Measurements from ENCODE around the gene GJA3.
A peak's percentile ranks its signal among the peaks of the same experiment; 100 is the strongest.

GJA3 gene

DNA sequence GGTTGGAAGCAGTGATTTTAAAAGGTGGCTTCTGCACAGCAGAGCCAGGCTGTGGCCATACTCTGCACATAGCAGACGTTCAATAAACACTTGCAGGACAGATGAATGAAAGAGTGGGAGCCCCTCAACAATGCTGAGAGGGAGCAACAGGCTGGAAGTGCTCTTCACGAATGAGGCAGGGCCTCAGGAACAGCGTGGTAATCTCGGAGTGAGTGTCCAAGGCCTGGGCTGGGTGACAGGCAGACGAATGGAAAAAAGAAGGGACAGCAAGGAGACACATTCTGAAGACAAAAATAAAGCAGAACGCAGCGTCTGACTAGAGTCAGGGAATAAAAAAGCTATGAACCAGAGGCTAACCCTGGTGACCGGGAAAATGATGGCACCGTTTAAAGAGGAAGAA lies 11.1 kb downstream of the GJA3 start:
- Mint-ChIP-seq H3K27ac (no peak overlapping the region), H3K9me3 (no peaks in the 10 kb centered on the region), H3K27me3 (peaks cover 41% of the 10 kb centered on the region), H3K36me3 (ENCODE audit: low read depth) (no peaks in the 10 kb centered on the region), H3K4me1 (ENCODE audit: low read depth) (no peaks in the 10 kb centered on the region), H3K4me3 (no peak overlapping the region)
- DNase-seq: no peak

DNA sequence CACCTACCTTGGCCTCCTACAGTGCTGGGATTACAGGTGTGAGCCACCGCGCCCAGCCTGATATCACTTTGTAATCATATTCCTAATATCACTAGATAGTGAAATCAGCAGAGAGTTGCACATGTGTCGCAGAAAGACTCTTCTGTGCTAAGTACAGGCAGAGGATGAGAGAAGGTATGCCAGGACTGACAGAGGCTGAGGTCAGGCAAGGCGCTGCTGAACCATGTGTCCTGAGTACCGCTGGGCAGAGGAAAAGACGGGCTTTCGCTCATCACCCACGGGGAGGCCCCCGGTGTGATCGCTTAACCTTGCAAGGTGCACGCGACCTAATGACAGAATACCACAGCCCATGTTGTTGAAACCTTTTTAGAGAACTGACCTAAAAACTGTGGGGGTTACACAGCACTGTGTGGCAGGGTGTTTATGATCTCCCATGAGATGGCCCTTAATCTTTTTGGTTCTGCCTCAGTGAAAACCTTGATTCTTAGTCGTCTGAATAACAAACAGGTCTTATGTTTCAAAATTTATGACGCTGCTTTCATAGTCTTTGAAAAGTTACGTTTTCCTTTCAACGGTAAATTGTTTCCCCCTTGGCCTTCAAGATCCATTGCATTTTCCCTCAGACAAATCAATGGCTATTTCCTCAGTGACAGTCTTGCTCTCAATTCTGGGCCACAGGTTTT lies 12.2 kb downstream of the GJA3 start:
- Mint-ChIP-seq H3K27ac (no peak overlapping the region), H3K9me3 (no peaks in the 10 kb centered on the region), H3K27me3 (peaks cover 46% of the 10 kb centered on the region), H3K4me3 (no peak overlapping the region), H3K4me1 (ENCODE audit: low read depth) (no peaks in the 10 kb centered on the region), H3K36me3 (ENCODE audit: low read depth) (no peaks in the 10 kb centered on the region)
- DNase-seq: no peak

DNA sequence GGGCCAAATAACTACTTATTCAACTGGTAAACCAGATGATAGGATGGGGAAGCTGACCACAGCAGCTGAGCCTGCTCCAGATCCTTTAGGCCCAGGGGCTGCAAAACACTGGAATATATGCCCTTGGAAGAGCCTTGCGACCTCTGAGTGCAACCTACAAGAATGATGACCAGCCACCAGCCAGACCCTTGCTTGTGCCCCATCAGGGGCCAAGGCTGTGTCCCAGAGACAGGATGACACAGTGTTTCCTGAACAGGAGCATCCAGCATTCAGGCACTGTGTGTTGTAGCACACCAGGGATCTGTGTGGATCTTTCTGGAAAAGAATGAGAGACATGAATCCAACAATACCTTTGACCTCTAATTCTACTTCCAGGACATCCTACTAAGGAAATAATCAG lies 14.5 kb downstream of the GJA3 start:
- Mint-ChIP-seq H3K27me3 (peaks cover 59% of the 10 kb centered on the region), H3K4me3 (no peak overlapping the region), H3K27ac (no peak overlapping the region), H3K9me3 (no peaks in the 10 kb centered on the region), H3K4me1 (ENCODE audit: low read depth) (peaks cover 1% of the 10 kb centered on the region), H3K36me3 (ENCODE audit: low read depth) (no peaks in the 10 kb centered on the region)
- DNase-seq: no peak

DNA sequence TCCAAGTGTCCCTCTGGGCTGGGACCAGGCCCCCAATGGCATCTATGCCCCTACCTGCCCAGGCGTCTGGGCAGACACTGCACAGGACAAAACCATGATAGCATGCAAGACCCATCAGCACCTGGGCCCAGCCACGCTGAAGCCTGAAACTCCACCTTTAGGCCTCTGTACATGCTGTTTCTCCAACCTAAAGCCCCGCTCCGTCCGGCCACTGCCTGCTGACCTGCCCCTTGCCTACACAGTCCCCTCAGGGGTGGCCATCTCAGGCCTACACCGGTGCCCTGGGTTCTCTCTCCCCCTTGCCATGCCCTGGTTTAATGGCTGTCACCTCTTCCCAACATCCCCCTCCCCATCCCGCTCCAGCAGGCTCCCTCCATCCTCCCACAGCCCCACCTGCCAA lies 15.3 kb downstream of the GJA3 start:
- Mint-ChIP-seq H3K9me3 (no peaks in the 10 kb centered on the region), H3K4me3 (no peak overlapping the region), H3K27ac (no peak overlapping the region), H3K36me3 (ENCODE audit: low read depth) (no peaks in the 10 kb centered on the region), H3K4me1 (ENCODE audit: low read depth) (peaks cover 1% of the 10 kb centered on the region), H3K27me3 (peaks cover 63% of the 10 kb centered on the region)
- DNase-seq: no peak

DNA sequence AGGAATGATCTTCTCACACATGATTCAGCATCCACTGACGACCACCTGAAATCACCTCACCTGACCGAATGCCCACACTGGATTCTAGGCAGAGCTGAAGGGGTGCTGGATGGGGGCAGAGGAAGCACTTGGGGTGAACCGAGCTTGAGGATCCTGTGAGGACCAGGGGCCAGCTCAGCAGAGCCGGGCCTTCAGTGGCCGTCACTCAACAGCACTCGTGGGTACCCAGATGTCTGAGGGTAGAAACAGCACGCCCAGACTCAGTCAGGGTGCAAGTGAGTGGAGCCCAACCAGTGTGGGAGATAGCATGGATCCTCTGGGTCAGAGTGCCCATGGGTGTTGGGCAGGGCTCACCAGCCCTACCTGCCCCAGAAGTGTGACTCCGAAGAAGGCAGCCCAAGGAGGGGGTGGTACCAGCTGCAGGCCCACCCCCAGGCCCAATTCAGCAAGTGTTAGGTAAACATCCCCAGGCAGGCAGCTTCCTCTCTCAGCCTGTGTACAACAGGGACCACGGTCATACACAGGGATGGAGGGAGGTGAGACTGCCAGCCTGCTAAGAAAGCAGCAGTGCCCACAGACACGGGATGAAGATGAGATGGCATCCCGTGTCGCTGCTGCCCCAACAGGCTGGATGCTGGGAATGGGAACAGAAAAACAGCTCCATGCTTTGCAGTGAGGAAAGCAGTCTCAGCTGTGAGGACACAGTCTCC lies 16.6 kb downstream of the GJA3 start:
- DNase-seq: no peak
- peaks cover 1% of the 10 kb centered on the region for H3K4me1 Mint-ChIP-seq (ENCODE audit: low read depth)
- H3K27me3 Mint-ChIP-seq: peaks cover 64% of the 10 kb centered on the region
- no peak overlapping the region for H3K27ac Mint-ChIP-seq
- H3K9me3 Mint-ChIP-seq: no peaks in the 10 kb centered on the region
- no peak overlapping the region for H3K4me3 Mint-ChIP-seq
- no peaks in the 10 kb centered on the region for H3K36me3 Mint-ChIP-seq (ENCODE audit: low read depth)

DNA sequence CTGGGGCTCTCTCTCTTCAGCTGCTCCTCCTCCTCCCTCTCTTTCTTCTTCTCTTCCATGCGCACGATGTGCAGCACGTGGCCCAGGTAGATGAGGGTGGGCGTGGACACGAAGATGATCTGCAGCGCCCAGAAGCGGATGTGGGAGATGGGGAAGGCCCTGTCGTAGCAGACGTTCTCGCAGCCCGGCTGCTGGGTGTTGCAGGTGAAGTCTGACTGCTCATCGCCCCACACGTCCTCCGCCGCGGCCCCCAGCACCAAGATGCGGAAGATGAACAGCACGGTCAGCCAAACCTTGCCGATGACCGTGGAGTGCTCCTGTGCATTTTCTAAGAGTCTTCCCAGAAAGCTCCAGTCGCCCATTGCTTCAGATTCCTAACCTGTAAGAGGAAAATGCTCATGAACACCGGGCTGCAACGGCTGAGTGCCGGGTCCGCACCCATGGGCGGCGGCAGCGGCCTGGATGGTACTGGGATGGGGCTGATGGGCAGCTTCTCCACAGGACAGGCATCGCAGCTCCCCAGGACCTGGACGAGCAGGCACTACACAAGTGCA lies 17.8 kb downstream of the GJA3 start:
- H3K4me3 Mint-ChIP-seq: no peak overlapping the region
- peaks cover 1% of the 10 kb centered on the region for H3K4me1 Mint-ChIP-seq (ENCODE audit: low read depth)
- no peak for DNase-seq
- peaks cover 60% of the 10 kb centered on the region for H3K27me3 Mint-ChIP-seq
- no peak overlapping the region for H3K27ac Mint-ChIP-seq
- no peaks in the 10 kb centered on the region for H3K36me3 Mint-ChIP-seq (ENCODE audit: low read depth)
- H3K9me3 Mint-ChIP-seq: no peaks in the 10 kb centered on the region

DNA sequence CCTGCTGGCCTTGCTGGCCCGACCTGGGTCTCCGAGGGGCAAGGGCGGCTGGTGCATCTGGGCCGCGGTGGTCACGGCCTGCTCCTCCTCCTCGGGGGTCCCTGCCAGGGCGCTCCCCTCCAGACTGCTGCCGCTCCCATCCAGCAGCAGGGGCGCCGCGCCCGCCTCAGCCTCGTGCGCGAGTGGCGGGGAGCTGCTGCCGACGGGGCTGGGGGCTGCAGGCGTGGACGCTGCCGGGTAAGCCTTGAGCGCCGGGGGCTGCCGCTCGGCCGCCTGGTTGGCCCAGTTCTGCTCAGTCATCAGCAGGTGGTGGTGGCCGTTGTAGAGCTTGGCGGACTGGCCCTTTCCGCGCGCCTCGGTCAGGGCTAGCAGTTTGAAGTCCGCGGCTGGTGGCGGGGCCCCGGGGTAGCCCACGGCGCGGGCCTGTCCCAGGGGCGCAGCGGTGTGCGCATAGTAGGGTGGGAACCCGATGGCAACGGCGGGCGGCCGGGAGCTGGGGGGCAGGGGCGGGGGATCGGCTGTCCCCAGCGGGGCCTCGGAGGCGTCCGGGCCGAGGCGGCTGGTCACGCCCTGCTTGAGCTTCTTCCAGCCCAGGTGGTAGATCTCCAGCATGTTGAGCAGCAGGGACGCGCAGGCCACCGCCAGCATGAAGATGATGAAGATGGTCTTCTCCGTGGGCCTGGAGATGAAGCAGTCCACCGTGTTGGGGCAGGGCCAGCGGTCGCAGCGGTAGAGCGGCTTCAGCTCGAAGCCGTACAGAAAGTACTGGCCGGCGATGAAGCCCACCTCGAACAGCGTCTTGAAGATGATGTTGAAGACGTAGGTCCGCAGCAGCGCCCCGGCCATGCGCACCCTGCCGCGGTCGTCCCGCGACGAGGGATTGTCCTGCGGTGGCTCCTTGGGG lies 18.6 kb downstream of the GJA3 start:
- no peaks in the 10 kb centered on the region for H3K9me3 Mint-ChIP-seq
- no peak for DNase-seq
- H3K36me3 Mint-ChIP-seq (ENCODE audit: low read depth): no peaks in the 10 kb centered on the region
- H3K27ac Mint-ChIP-seq: no peak overlapping the region
- H3K27me3 Mint-ChIP-seq: peaks cover 60% of the 10 kb centered on the region
- peaks cover 1% of the 10 kb centered on the region for H3K4me1 Mint-ChIP-seq (ENCODE audit: low read depth)
- H3K4me3 Mint-ChIP-seq: no peak overlapping the region

DNA sequence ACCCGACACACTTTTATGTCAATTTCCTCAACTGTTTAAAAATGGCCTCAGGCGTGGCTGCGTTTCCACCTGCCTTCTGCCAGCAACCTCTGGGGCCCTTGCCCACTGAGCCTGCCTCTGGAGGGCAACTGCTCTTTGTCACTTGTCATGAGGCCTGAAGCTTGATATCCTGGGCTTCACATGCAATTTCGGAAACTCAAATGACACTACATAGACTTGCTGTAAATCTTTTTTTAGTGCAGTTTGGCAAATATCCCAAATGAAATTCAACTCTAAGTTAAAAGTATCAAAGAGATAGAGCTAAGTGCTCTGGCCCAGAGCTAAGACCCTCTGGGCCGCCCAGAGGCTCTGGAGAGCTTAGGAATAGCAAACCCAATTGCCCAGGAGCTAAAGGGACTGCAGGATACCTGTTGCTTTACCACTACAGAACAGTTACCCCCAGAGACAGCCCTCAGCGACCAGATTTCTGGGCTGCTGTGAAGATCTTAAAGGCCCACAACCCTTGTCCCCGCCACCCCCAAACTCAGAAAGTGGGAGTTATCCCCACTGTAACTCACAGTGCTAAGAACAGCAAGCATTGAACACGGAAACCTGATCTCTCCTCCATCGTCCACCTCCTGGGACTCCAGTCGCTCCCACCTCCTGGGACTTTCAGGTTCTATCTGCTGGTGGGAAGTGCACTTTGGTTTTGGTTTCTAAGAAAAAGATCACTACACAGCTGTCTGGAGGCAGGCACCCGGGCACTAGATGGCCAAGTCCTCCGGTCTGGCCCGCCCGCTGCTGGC lies 19.4 kb downstream of the GJA3 start:
- Mint-ChIP-seq H3K27ac (no peak overlapping the region), H3K27me3 (peaks cover 63% of the 10 kb centered on the region), H3K36me3 (ENCODE audit: low read depth) (no peaks in the 10 kb centered on the region), H3K4me3 (no peak overlapping the region), H3K4me1 (ENCODE audit: low read depth) (peaks cover 6% of the 10 kb centered on the region), H3K9me3 (no peaks in the 10 kb centered on the region)
- DNase-seq: no peak

DNA sequence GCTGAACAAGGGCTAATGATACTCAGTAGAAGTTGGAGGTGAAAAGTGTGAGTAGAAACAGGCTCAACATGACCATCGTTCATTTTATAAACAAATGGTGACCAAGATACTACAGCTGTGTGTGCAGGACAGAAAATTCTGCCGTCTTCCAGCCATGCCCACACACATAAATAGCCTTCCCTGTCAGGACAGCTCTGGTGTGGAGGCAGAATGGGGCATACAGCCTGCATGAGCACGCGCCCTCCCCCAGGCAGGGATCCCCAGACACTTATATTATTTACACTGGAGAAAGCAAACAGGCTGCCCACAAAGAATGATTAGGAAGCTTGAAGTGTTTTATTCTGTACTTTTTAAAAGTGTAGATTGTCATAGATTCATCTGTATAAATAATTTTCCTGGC lies 20.4 kb downstream of the GJA3 start:
- Mint-ChIP-seq H3K9me3 (no peaks in the 10 kb centered on the region), H3K4me3 (no peak overlapping the region), H3K27ac (no peak overlapping the region), H3K36me3 (ENCODE audit: low read depth) (no peaks in the 10 kb centered on the region), H3K4me1 (ENCODE audit: low read depth) (peaks cover 8% of the 10 kb centered on the region), H3K27me3 (peaks cover 65% of the 10 kb centered on the region)
- DNase-seq: no peak

DNA sequence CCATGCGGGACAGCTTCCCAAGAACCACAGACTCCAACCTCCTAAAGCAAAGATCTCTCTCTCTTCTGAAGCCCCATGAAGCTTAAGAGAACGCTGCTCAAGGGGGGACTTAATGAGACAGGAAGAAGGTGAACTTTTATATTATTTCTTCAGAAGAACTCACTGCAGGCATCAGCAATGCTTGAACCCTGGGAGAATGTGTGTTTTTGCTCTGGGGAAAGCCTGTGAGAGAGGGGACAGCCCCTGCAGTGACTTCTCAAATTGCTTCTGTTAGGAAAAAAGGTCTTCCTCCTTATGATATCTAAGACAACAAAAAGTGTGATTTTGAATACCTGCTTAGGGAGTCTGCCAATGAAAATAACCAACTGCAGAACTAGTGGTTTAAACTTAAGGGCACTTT lies 23.0 kb downstream of the GJA3 start:
- no peak for DNase-seq
- H3K9me3 Mint-ChIP-seq: no peaks in the 10 kb centered on the region
- no peak overlapping the region for H3K27ac Mint-ChIP-seq
- no peaks in the 10 kb centered on the region for H3K36me3 Mint-ChIP-seq (ENCODE audit: low read depth)
- peaks cover 8% of the 10 kb centered on the region for H3K4me1 Mint-ChIP-seq (ENCODE audit: low read depth)
- no peak overlapping the region for H3K4me3 Mint-ChIP-seq
- H3K27me3 Mint-ChIP-seq: peaks cover 64% of the 10 kb centered on the region

DNA sequence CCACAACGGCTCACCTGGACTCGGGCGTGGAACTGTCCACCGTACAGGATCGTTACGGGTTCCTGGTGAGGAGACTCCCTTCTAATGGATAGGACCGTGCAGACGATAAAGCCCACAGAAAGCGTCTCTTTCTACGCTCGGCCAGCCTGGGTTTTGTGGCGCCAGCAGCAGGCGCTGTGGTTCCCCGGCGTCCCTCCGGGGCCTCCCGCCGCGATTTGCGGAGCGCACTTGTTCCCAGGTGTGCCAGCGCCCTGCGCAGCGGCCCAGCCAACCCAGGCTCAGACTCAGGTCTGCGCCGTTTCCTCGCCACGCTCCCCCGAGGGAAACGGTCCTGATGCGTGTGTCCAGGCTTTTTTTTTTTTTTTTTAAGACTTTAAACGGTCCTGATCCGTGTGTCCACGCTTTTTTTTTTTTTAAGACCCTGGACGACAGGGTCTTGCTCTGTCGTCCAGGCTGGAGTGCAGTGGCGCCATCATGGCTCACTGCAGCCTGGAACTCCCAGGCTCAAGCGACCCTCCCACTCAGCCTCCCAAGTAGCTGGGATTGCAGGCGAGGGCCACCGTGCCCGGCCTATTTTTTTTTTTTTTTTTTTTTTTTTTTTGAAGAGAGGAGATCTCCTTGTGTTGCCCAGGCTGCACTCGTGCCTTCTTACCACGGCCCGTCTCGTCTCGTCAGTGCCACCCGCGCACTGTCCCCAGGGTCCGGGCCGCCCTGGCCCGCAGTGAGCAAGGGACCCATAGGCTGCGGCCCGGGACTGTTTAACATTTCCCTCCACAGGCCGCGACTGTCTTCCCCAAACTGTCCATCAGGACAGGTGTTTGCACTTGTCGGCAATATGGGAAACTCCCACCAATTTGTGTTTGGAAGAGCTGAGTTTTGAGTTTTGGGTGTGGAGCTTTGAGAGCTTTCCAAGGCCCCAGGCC lies 23.8 kb downstream of the GJA3 start:
- Mint-ChIP-seq H3K27ac (no peak overlapping the region), H3K4me3 (no peak overlapping the region), H3K4me1 (ENCODE audit: low read depth) (peaks cover 8% of the 10 kb centered on the region), H3K36me3 (ENCODE audit: low read depth) (no peaks in the 10 kb centered on the region), H3K9me3 (no peaks in the 10 kb centered on the region), H3K27me3 (peaks cover 62% of the 10 kb centered on the region)
- peak; percentile 65 for DNase-seq

DNA sequence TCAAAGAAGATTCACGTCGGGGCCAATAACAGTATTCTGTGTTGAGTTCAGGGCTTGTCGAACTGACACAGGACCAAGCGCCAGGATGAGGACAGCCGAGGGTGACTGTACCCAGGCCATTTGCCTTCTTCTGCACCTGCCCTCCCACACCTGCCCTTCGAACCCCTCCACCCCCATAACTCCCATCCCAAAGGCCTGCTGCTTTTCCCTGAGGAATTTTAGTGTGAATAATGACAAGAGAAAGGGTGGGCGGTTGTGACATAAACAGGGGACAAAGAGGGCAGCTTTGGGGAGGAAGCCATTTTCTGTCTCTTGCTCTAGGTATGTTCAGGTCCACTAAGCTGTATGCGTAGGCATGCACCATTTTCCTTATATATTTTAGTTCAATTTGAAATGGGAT lies 26.1 kb downstream of the GJA3 start:
- no peak for DNase-seq
- no peaks in the 10 kb centered on the region for H3K9me3 Mint-ChIP-seq
- no peaks in the 10 kb centered on the region for H3K36me3 Mint-ChIP-seq (ENCODE audit: low read depth)
- H3K4me3 Mint-ChIP-seq: no peak overlapping the region
- H3K27me3 Mint-ChIP-seq: peaks cover 43% of the 10 kb centered on the region
- no peak overlapping the region for H3K27ac Mint-ChIP-seq
- peaks cover 7% of the 10 kb centered on the region for H3K4me1 Mint-ChIP-seq (ENCODE audit: low read depth)

DNA sequence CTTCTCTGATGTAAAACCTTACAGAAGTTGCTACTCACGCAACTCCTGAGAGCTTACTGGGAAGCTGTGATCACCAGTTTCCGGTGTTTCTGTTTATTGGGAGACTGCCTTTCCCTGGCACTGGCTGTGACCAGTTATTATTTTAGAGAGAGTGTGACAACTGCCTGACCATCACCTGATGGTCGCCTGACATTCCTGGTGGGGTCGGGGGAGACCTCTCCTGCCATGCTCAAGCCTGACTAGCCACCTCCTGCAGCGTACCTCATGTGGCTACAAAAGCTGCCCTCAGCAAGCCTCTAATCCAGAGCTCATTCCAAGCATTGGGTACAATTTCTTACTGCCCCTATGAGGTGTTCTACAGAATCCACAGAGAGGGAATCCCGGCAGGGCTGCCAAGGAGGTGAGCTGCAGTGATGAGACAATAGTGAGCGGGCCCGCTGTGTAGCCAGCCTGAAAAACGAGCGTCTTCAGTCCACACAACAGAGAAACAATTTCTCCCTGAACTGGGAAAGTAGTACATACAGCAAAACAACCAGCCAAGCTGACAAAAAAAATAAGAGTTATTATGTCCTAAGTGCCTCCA lies 28.7 kb downstream of the GJA3 start:
- DNase-seq: no peak
- H3K27ac Mint-ChIP-seq: no peak overlapping the region
- no peaks in the 10 kb centered on the region for H3K9me3 Mint-ChIP-seq
- peaks cover 14% of the 10 kb centered on the region for H3K4me1 Mint-ChIP-seq (ENCODE audit: low read depth)
- H3K27me3 Mint-ChIP-seq: peaks cover 37% of the 10 kb centered on the region
- no peaks in the 10 kb centered on the region for H3K36me3 Mint-ChIP-seq (ENCODE audit: low read depth)
- no peak overlapping the region for H3K4me3 Mint-ChIP-seq

Measured in activated T-cell treated with anti-CD3 and anti-CD28 coated beads, Interleukin-2, amount 50 U/mL, for 24 hours (primary cell).